PC-9 (cell line): ENCODE measurements around the gene NDUFB11.

Experiments used
- CTCF ChIP-seq: fragments of 200-600 bp; sonication (generic); conservative IDR thresholded peaks from 2 replicates; pipeline ENCODE4 v1.6.1; 2017; ENCODE audit warnings: mixed run types, antibody characterized with exemption, mild to moderate bottlenecking, moderate library complexity
- EZH2 ChIP-seq: fragments of 200-600 bp; sonication (generic); IDR thresholded peaks from 2 replicates; pipeline ENCODE4 v1.8.0; 2017; ENCODE audit warnings: antibody characterized with exemption, low read depth

- TF ChIP-seq CTCF (no peak), EZH2 (no peak)
Observed at GRCh38 chrX:47169273-47169672, 24.8 kb upstream of the NDUFB11 start.
